ENCODE measurements around the gene DDX42. TPM values are rescaled to one million over a fixed set of nuclear protein-coding genes. Genes with fewer than 3 reads are reported as not detected.
A peak's percentile ranks its signal among the peaks of the same experiment; 100 is the strongest.

DDX42 gene
- total and polyA plus RNA-seq, 2 experiments from 2014 or later = 57.8 to 101 TPM

DNA sequence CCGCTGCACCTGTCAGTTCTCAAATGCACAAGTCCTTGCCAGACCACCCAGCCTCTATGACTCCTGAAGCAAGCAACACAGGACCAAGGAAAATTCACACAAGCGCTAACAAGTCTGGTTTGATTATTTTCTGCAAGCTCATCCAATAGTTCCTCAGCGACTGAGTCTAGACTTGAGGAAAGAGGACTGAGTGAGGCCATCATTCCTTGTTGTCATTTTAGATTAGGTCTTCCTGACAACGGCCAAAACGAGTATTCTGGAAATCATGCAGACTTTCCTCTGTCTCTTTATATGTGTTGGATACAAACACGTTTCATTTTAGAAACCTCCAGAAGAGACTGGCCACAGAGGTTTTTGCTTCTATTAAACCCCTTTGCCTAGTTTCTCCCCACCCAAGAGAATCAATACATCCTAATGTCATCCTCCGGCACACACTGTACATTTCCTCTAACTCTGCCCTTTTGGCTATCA is 1.1 kb upstream of the DDX42 start (continued):
- TF ChIP-seq, protein P1, sequence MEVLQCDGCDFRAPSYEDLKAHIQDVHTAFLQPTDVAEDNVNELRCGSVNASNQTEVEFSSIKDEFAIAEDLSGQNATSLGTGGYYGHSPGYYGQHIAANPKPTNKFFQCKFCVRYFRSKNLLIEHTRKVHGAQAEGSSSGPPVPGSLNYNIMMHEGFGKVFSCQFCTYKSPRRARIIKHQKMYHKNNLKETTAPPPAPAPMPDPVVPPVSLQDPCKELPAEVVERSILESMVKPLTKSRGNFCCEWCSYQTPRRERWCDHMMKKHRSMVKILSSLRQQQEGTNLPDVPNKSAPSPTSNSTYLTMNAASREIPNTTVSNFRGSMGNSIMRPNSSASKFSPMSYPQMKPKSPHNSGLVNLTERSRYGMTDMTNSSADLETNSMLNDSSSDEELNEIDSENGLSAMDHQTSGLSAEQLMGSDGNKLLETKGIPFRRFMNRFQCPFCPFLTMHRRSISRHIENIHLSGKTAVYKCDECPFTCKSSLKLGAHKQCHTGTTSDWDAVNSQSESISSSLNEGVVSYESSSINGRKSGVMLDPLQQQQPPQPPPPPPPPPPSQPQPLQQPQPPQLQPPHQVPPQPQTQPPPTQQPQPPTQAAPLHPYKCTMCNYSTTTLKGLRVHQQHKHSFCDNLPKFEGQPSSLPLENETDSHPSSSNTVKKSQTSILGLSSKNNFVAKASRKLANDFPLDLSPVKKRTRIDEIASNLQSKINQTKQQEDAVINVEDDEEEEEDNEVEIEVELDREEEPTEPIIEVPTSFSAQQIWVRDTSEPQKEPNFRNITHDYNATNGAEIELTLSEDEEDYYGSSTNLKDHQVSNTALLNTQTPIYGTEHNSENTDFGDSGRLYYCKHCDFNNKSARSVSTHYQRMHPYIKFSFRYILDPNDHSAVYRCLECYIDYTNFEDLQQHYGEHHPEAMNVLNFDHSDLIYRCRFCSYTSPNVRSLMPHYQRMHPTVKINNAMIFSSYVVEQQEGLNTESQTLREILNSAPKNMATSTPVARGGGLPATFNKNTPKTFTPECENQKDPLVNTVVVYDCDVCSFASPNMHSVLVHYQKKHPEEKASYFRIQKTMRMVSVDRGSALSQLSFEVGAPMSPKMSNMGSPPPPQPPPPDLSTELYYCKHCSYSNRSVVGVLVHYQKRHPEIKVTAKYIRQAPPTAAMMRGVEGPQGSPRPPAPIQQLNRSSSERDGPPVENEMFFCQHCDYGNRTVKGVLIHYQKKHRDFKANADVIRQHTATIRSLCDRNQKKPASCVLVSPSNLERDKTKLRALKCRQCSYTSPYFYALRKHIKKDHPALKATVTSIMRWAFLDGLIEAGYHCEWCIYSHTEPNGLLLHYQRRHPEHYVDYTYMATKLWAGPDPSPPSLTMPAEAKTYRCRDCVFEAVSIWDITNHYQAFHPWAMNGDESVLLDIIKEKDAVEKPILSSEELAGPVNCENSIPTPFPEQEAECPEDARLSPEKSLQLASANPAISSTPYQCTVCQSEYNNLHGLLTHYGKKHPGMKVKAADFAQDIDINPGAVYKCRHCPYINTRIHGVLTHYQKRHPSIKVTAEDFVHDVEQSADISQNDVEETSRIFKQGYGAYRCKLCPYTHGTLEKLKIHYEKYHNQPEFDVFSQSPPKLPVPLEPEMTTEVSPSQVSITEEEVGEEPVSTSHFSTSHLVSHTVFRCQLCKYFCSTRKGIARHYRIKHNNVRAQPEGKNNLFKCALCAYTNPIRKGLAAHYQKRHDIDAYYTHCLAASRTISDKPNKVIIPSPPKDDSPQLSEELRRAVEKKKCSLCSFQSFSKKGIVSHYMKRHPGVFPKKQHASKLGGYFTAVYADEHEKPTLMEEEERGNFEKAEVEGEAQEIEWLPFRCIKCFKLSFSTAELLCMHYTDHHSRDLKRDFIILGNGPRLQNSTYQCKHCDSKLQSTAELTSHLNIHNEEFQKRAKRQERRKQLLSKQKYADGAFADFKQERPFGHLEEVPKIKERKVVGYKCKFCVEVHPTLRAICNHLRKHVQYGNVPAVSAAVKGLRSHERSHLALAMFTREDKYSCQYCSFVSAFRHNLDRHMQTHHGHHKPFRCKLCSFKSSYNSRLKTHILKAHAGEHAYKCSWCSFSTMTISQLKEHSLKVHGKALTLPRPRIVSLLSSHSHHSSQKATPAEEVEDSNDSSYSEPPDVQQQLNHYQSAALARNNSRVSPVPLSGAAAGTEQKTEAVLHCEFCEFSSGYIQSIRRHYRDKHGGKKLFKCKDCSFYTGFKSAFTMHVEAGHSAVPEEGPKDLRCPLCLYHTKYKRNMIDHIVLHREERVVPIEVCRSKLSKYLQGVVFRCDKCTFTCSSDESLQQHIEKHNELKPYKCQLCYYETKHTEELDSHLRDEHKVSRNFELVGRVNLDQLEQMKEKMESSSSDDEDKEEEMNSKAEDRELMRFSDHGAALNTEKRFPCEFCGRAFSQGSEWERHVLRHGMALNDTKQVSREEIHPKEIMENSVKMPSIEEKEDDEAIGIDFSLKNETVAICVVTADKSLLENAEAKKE (CRISPR knock-in tag; IDR thresholded peaks at IDR 0.05) = no peak
- TF ChIP-seq EZH2 (IDR thresholded peaks at IDR 0.05; ENCODE audit: low read depth, unreplicated experiment) (no peak), STAT1 (IDR thresholded peaks at IDR 0.05; ENCODE audit: unreplicated experiment) (no peak)
- TF ChIP-seq, protein P2, sequence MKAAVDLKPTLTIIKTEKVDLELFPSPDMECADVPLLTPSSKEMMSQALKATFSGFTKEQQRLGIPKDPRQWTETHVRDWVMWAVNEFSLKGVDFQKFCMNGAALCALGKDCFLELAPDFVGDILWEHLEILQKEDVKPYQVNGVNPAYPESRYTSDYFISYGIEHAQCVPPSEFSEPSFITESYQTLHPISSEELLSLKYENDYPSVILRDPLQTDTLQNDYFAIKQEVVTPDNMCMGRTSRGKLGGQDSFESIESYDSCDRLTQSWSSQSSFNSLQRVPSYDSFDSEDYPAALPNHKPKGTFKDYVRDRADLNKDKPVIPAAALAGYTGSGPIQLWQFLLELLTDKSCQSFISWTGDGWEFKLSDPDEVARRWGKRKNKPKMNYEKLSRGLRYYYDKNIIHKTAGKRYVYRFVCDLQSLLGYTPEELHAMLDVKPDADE (IDR thresholded peaks at IDR 0.05) = no peak

DNA sequence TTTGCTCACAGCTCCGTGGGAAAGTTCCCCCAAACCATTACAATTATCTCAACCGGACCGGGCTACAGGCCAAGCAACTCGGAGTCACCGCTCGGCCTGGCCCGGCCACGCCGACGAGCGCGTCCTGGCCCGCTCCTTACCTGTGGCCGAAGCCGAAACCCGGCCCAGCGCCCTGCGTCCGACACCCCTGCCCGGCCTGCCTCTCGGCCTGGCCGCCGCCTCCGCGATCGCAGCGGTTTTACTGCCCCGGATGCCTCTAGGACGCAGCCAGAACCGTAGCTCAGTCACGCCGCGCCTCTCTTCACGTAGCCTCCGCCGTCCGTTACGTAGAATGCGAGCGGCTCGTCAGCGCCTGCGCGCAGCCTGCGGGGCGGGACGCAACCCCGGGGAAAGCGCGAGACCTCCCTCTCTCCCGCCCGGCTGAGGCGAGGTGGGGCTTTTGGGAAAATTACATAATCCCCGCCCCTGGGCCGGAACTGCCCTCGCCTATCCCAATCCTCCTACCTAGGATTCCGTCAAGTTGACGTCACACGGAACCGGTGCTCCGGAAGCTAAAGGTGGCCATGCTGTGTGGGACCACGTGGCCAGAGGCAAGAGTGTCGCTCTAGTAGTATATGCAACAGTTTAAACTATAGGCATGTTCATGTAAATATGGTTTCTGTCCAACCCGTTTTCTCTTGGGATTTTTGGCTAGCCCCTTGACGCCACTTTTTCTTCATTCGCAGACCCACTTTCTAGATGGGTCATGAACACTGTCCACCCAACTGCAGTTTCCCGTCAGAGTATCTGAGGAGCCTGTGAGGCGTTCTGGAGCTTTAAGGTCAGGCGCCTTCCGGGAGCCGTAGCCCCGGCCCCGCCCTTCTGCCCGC is 464 bp upstream of the DDX42 start, which contains the start of gene CCDC47:
Gene CCDC47, minus strand, starts transcription at position 326 of the 869 bp plus-strand sequence. CDS start 7,422 bp downstream, outside the sequence.
- Mint-ChIP-seq H3K27ac (peak within 1 kb of the TSS; percentile 100), H3K9me3 (no peaks in the 10 kb centered on the region; the same call in 2 of the 3 replicates), H3K27me3 (ENCODE audit: insufficient read depth, low read depth, poor library complexity) (peaks cover 14% of the 10 kb centered on the region), H3K4me3 (peak within 1 kb of the TSS; percentile 95), H3K36me3 (ENCODE audit: low read depth) (peaks cover 32% of the 10 kb centered on the region), H3K4me1 (peaks cover 18% of the 10 kb centered on the region)
- peaks cover 6% of the 10 kb centered on the region; the same call in 1 of the 2 replicates for H3K36me3 ChIP-seq (ENCODE audit: insufficient read depth)
- no peaks in the 10 kb centered on the region for H3K9me2 ChIP-seq (ENCODE audit: insufficient read depth)
- no peaks in the 10 kb centered on the region; the same call in 1 of the 2 replicates for H3F3A ChIP-seq (replicated peaks; ENCODE audit: low read depth)
- peak within 1 kb of the TSS; percentile 98 for H3K27ac ChIP-seq (ENCODE audit: low read depth)
- peaks cover 22% of the 10 kb centered on the region for H3K4me1 ChIP-seq (ENCODE audit: insufficient read depth)
- H2AFZ ChIP-seq = peak within 1 kb of the TSS; percentile 39; the same call in 1 of the 2 replicates
- peak within 1 kb of the TSS; percentile 96 for H3K4me2 ChIP-seq
- no peaks in the 10 kb centered on the region for H3K27me3 ChIP-seq (ENCODE audit: insufficient read depth)
- DNase-seq (ENCODE audit: low spot score) = peak; percentile 100
- peaks cover 90% of the 10 kb centered on the region for H3K79me2 ChIP-seq (replicated peaks; ENCODE audit: insufficient read depth)
- peak; percentile 86 for ATAC-seq
- H4K20me1 ChIP-seq (replicated peaks; ENCODE audit: insufficient read depth) = peaks cover 64% of the 10 kb centered on the region
- H3K4me3 ChIP-seq = peak within 1 kb of the TSS; percentile 99
- TF ChIP-seq, protein P3, sequence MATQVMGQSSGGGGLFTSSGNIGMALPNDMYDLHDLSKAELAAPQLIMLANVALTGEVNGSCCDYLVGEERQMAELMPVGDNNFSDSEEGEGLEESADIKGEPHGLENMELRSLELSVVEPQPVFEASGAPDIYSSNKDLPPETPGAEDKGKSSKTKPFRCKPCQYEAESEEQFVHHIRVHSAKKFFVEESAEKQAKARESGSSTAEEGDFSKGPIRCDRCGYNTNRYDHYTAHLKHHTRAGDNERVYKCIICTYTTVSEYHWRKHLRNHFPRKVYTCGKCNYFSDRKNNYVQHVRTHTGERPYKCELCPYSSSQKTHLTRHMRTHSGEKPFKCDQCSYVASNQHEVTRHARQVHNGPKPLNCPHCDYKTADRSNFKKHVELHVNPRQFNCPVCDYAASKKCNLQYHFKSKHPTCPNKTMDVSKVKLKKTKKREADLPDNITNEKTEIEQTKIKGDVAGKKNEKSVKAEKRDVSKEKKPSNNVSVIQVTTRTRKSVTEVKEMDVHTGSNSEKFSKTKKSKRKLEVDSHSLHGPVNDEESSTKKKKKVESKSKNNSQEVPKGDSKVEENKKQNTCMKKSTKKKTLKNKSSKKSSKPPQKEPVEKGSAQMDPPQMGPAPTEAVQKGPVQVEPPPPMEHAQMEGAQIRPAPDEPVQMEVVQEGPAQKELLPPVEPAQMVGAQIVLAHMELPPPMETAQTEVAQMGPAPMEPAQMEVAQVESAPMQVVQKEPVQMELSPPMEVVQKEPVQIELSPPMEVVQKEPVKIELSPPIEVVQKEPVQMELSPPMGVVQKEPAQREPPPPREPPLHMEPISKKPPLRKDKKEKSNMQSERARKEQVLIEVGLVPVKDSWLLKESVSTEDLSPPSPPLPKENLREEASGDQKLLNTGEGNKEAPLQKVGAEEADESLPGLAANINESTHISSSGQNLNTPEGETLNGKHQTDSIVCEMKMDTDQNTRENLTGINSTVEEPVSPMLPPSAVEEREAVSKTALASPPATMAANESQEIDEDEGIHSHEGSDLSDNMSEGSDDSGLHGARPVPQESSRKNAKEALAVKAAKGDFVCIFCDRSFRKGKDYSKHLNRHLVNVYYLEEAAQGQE (IDR thresholded peaks at IDR 0.05; ENCODE audit: unreplicated experiment) = no peak
- TF ChIP-seq CREB1 (CRISPR knock-in tag; IDR thresholded peaks at IDR 0.05; ENCODE audit: low read depth) (peak; percentile 95), STAT1 (IDR thresholded peaks at IDR 0.05; ENCODE audit: unreplicated experiment) (no peak)
- TF ChIP-seq, protein P2 (IDR thresholded peaks at IDR 0.05) = peak; percentile 85
